Gastroesophageal sphincter (tissue), 3 donors: ENCODE data around the gene WDR37.

Experiments used
- EP300 ChIP-seq: sonication (generic); formaldehyde crosslinking; IDR thresholded peaks from one replicate; pipeline ENCODE4 v1.6.1; 2017; ENCODE audit warnings: antibody characterized with exemption, mild to moderate bottlenecking
- POLR2A ChIP-seq, 2 donors: fragments of 450-650 bp; IDR thresholded peaks; one replicate each; pipeline ENCODE4 v1.6.1; 2017; ENCODE audit warnings: antibody characterized with exemption in 2 of 2, mild to moderate bottlenecking in 2 of 2, moderate library complexity in 1 of 2
- TF ChIP-seq, protein P1 (sequence below), 4 experiments: fragments of 200-600 bp in 2 of 4; fragments of 450-650 bp in 2 of 4; sonication (generic) in 1 of 4; IDR thresholded peaks; one replicate each; pipeline ENCODE4 v1.5.1; 2017 to 2019; ENCODE audit warnings: antibody characterized with exemption in 4 of 4, mild to moderate bottlenecking in 2 of 4, moderate library complexity in 2 of 4

DNA sequence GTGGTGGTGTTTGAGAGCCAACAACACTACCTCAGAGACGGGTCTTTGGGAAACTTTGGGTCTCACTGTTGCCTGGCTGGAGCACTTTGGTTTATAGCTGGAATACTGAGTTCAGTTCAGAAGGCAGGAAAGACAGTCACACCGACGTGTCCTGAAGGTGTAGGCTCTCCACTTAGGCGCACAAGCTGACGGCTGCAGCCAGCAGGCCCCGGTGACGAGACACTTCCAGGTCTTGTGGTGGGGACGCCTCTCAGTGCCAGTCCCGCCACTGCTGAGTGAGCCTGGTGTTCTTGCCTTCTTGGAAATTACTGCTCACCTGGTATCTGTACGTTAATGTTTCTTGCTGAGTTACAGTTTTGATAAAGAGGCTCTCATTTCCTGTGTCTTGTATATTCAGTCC lies 74.0 kb downstream of the WDR37 start:
- TF ChIP-seq, protein P1, sequence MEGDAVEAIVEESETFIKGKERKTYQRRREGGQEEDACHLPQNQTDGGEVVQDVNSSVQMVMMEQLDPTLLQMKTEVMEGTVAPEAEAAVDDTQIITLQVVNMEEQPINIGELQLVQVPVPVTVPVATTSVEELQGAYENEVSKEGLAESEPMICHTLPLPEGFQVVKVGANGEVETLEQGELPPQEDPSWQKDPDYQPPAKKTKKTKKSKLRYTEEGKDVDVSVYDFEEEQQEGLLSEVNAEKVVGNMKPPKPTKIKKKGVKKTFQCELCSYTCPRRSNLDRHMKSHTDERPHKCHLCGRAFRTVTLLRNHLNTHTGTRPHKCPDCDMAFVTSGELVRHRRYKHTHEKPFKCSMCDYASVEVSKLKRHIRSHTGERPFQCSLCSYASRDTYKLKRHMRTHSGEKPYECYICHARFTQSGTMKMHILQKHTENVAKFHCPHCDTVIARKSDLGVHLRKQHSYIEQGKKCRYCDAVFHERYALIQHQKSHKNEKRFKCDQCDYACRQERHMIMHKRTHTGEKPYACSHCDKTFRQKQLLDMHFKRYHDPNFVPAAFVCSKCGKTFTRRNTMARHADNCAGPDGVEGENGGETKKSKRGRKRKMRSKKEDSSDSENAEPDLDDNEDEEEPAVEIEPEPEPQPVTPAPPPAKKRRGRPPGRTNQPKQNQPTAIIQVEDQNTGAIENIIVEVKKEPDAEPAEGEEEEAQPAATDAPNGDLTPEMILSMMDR (IDR thresholded peaks at IDR 0.05), result no peak
- no peak for TF ChIP-seq EP300
- TF ChIP-seq POLR2A (IDR thresholded peaks at IDR 0.05), result no peak
